Astrocyte of the hippocampus (primary cell): ENCODE data around the gene LEMD2.
"Not testable (repeated sequence)": the region's sequence is repeated elsewhere in the genome, so short reads cannot be mapped to it uniquely, and the experiment has no call there.

Experiments used
- DNase-seq: peaks from one replicate; pipeline ENCODE4 v3.0.0; 2011; ENCODE audit warnings: low read depth, low spot score

Gene LEMD2

GRCh38 chr6:33788694-33789549 is at the start of gene LEMD2:
LEMD2 (minus strand) TSS chr6:33789130; CDS start chr6:33789116, 14 bp downstream.
- peak; percentile 98 for DNase-seq

- DNase-seq: peak; percentile 65
Measured at GRCh38 chr6:33837971-33838665, 49.2 kb upstream of the LEMD2 start.

DNA sequence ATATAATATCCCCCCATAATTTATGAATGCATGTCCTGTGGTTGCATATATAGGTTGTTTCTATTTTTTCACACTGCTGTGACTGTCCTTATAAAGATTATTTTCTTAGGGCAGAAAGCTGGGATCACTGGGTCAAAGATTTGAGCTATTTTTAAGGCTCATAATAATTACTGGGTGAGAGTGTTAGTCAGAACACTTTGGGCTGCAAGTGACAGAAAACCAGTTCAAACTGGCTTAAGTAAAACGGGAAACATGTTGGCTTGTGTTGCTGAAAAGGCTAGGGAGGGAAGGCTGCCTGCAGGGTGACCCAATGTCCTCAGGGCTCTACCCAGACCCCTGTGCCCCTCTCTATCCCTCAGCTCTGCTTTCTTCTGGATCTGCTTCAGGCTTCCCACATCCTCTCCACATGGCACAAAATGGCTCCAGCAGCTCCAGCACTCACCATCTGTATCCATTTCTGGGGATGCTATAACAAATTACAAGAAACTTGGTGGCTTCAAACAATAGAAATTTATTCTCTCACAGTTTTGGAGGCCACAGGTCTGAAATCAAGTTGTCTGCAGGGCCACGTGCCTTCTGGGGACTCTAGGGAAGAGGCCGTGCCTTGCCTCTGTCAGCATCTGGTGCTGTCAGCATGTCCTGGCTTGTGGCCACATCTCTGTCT is 48.0 kb upstream of the LEMD2 start:
- DNase-seq: no peak

DNA sequence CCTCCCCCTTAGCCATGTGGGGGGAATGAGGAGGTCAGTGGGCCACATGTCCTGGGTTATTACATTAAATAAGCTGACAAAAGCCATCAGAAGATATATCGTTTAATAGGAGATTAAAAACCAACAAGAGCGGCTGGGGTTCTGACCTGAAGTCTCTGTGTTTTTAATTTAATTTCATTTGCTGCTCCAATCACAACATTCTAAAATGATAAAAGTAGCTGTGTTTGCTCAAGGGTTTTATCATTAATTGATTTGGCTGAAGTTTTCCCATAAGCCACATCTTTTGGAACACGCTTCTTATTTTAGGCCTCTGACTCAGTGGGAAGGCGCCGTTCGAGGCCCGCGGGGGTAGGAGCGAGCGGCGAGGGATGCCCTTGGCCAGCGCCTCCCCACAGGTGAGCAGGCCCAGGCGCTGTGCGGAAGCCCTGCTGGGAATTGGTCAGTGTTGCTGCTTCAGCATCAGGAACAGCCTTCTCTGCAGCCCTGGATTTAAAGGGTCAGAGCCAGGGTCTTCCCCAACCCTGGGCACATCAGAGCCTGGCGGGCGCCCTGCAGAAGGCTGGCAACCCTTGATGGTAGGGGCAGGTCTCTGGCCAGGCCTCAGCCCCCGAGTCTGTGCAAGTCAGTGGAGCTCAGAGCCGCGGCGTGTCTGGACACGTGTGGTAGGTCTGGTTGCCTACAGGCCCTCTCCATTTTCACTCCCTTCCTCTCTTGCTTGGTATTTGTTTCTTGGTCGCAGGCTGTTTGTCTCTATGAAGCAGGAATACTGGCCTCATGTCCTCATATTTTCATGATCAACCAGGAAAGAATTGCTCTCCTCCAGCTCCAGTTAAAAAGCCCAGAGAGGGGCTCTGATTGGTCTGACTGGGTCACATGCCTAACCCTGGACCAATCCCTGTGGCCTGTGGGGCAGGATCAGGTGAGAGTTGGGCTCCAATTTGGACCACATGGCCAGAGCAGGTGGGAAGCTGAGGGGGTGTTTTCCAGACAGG is 45.8 kb upstream of the LEMD2 start:
- no peak for DNase-seq

DNA sequence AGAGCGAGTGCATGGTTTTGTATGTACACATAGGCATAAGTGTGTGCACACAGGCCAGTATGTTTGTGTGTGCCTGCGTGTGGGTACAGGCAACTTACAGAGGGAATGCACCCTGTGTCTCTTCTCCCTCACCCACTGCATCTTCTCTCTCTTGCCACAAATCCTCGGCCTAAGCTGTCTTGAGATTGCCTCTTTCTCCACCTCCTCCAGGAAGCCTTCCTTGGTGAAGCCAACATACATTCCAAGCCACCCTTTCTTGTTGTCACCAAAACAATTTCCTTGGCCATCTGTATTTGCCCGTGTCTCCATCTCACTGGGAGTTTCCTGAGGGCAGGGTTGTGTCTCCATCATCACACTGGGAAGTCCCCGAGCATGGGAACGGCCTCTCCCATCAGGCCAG is 44.7 kb upstream of the LEMD2 start:
- no peak for DNase-seq

- DNase-seq: not testable (repeated sequence)
Measured at GRCh38 chr6:33832831-33833230, 43.9 kb upstream of the LEMD2 start.

DNA sequence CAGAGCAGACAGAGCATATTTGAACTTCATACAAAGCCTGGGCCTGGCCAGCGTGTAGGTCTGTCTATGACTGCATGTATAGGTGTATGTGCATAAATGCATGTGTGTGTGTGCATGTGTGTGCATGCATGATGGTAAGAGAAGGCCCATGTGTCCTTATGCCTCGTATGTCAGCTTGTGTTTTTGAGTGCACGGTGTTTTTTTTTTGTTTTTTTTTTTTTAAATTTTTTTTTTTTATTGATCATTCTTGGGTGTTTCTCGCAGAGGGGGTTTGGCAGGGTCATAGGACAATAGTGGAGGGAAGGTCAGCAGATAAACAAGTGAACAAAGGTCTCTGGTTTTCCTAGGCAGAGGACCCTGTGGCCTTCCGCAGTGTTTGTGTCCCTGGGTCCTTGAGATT is 42.8 kb upstream of the LEMD2 start:
- DNase-seq: not testable (repeated sequence)

GRCh38 chr6:33830635-33831240 is 41.8 kb upstream of the LEMD2 start:
- DNase-seq: no peak

DNA sequence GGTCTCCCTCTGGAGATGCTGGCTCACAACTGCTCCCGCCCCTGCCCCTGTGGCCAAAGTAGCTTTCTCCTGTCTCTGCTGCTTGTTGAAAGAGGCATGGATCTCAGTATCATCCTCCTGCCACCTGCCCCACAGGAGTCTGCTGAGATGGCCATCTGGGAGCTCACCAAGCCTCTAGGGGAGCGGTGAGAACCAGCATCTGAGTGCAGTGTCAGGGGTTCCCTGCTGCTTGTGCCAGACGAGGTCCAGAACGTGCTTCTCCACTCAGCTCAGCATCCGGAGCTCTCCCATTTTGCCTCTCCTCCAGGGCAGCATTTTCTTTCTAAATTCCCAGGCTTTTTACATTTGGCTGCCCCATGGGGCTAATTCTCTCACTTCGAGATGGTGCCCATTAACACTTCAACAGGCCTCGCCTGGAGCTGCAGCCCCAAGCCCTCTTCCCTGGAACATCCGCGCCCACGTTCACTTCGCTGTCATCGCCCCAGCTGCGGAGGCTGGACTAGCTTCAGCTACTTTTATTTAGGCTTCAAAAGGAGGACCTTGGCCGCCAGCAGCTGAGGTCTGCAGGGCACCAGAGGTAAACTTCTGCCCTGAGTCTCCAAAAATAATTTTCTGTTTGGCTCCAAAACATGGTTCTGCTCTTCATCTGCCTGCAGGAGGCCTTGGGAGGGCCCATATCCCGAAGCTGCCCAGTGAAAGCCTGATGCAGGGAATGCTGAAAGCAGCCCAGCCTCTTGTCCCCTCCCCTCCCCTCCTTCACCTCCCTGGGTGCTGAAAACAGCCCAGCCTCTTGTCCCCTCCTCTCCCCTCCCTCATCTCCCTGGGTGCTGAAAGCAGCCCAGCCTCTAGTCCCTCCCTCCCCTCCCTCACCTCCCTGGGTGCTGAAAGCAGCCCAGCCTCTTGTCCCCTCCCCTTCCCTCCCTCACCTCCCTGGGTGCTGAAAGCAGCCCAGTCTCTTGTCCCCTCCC is 40.1 kb upstream of the LEMD2 start:
- DNase-seq: peak; percentile 20

GRCh38 chr6:33828452-33828763 is 39.5 kb upstream of the LEMD2 start:
- DNase-seq: no peak

DNA sequence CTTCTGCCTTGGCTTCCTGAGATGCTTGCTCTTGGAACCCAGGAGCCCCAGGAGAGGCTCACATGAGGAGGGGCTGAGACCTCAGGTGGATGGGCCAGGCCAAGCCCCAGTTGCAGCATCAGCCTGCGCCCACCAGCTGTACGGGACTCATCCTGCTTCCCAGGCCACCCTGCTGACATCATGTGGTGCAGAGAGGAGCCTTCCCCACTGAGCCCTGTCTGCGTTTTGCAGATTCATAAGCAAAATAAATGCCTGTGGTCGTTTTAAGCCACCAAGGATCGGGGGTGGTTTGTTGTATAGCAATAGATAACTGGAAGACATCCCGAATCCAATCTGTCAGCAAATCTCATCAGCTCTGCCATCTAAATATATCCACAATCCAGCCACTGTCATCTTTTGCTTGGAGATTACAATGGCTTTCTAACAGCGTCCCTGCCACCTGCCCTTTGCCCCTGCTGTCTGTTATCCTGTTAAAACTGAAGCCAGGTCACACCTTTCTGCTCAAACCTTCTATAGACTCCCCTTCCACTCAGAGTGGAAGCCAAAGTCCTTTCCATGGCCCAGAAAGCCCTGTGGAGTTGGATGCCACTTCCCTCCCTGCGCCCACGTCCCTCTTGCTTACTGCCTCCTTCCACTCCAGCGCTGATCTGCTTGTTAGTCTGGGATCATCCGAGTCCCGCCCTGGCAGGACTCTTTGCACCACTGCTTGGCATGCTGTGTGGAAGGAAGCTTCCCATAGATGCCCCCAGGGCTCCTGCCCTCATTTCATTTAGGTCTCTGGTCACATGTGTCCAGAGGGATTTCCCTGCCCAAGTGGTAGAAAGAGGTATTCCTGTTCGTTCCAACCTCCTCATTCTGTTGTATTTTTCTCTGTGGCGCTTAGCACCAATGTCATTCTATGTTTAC is 38.9 kb upstream of the LEMD2 start:
- DNase-seq: no peak

- no peak for DNase-seq
Measured at GRCh38 chr6:33826537-33826936, 37.6 kb upstream of the LEMD2 start.

GRCh38 chr6:33824461-33825154 is 35.7 kb upstream of the LEMD2 start:
- DNase-seq: no peak

DNA sequence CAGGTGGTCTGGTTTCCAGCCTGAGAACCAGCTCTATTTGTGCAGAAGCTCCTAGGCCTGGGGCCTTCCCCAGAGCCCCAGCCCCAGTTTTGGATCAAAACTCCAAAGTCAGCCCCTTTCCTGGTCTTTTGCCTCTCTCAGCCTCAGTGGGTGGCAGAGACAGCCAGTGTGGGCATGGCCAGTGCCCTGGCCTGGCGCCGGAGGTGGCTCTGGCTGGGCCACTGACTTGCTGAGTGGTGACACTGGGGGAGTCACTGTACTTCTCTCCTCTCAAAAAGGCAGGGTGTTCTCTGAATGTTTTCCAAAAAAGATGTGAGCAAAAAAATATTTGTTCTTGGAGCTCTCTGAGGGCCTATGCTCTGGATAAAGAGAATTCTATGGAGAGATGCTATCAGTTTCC is 34.9 kb upstream of the LEMD2 start:
- DNase-seq: no peak

- DNase-seq: peak; percentile 28
Measured at GRCh38 chr6:33822575-33823395, 33.9 kb upstream of the LEMD2 start.

GRCh38 chr6:33820784-33821520 is 32.0 kb upstream of the LEMD2 start:
- no peak for DNase-seq

GRCh38 chr6:33820243-33820642 is 31.3 kb upstream of the LEMD2 start:
- DNase-seq: no peak
